ENCODE measurements around the gene NUDT15.
"Not testable (repeated sequence)": the region's sequence is repeated elsewhere in the genome, so short reads cannot be mapped to it uniquely, and the experiment has no call there.

NUDT15 gene

GRCh38 chr13:48055712-48056111, 18.2 kb downstream of the NUDT15 start:
- DNase-seq (ENCODE audit: low read depth): no peak
- no peak overlapping the region for H3K4me3 ChIP-seq (ENCODE audit: control insufficient read depth, low read depth, low read length)
- TF ChIP-seq, protein P1, sequence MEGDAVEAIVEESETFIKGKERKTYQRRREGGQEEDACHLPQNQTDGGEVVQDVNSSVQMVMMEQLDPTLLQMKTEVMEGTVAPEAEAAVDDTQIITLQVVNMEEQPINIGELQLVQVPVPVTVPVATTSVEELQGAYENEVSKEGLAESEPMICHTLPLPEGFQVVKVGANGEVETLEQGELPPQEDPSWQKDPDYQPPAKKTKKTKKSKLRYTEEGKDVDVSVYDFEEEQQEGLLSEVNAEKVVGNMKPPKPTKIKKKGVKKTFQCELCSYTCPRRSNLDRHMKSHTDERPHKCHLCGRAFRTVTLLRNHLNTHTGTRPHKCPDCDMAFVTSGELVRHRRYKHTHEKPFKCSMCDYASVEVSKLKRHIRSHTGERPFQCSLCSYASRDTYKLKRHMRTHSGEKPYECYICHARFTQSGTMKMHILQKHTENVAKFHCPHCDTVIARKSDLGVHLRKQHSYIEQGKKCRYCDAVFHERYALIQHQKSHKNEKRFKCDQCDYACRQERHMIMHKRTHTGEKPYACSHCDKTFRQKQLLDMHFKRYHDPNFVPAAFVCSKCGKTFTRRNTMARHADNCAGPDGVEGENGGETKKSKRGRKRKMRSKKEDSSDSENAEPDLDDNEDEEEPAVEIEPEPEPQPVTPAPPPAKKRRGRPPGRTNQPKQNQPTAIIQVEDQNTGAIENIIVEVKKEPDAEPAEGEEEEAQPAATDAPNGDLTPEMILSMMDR (IDR thresholded peaks at IDR 0.05; ENCODE audit: control insufficient read depth, insufficient read depth, low read depth, low read length, missing control alignments): no peak

GRCh38 chr13:48058536-48058935, 21.0 kb downstream of the NUDT15 start:
- not testable (repeated sequence) for DNase-seq (ENCODE audit: low read depth); H3K4me3 ChIP-seq (ENCODE audit: control insufficient read depth, low read depth, low read length)

DNA sequence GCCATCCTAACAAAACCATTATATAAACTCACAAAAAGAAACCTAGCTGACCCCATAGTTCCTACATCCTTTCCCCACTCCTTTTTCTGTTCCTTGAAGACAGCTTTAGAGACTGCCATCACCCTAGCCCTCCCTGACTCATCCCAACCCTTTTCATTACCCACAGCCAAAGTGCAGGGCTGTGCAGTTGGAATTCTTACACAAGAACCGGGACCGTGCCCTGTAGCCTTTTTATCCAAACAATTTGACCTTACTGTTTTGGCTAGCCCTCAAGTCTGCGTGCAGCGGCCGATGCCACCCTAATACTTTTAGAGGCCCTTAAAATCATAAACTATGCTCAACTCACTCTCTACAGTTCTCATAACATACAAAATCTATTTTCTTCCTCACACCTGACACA, 22.4 kb downstream of the NUDT15 start:
- DNase-seq (ENCODE audit: low read depth); H3K4me3 ChIP-seq (ENCODE audit: control insufficient read depth, low read depth, low read length): not testable (repeated sequence)

GRCh38 chr13:48066310-48066989, 28.9 kb downstream of the NUDT15 start:
- H3K4me3 ChIP-seq (ENCODE audit: control insufficient read depth, low read depth, low read length): no peak overlapping the region
- no peak for DNase-seq (ENCODE audit: low read depth)
- TF ChIP-seq, protein P1 (IDR thresholded peaks at IDR 0.05; ENCODE audit: control insufficient read depth, insufficient read depth, low read depth, low read length, missing control alignments): no peak

- no peak overlapping the region for H3K4me3 ChIP-seq (ENCODE audit: control insufficient read depth, low read depth, low read length)
- TF ChIP-seq, protein P1 (IDR thresholded peaks at IDR 0.05; ENCODE audit: control insufficient read depth, insufficient read depth, low read depth, low read length, missing control alignments): no peak
- no peak for DNase-seq (ENCODE audit: low read depth)
These were observed 30.5 kb downstream of the NUDT15 start for GRCh38 chr13:48068036-48068435.

GRCh38 chr13:48068952-48069351, 31.4 kb downstream of the NUDT15 start:
- no peak for DNase-seq (ENCODE audit: low read depth)
- TF ChIP-seq, protein P1 (IDR thresholded peaks at IDR 0.05; ENCODE audit: control insufficient read depth, insufficient read depth, low read depth, low read length, missing control alignments): no peak
- no peak overlapping the region for H3K4me3 ChIP-seq (ENCODE audit: control insufficient read depth, low read depth, low read length)

DNA sequence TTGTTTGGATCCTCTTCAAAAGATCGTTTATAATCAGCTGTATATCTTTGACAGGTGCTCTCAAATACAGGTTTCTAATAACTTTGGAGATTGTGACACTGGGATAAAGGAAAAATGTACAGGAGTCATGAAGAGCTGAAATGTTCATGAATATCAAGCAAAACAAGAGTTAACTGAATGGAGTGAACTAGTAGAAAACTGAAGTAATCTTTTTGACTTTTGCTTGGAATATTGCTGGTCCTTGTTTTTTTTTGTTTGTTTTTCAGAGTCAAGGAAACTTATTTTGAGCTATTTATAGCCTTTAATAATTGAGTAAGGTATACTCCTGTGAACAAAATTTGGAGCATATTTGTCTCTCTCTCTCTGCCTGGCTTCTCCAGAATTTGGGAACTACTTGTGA, 32.0 kb downstream of the NUDT15 start:
- TF ChIP-seq, protein P1 (IDR thresholded peaks at IDR 0.05; ENCODE audit: control insufficient read depth, insufficient read depth, low read depth, low read length, missing control alignments): no peak
- no peak overlapping the region for H3K4me3 ChIP-seq (ENCODE audit: control insufficient read depth, low read depth, low read length)
- DNase-seq (ENCODE audit: low read depth): no peak

- H3K4me3 ChIP-seq (ENCODE audit: control insufficient read depth, low read depth, low read length): no peak overlapping the region
- TF ChIP-seq, protein P1 (IDR thresholded peaks at IDR 0.05; ENCODE audit: control insufficient read depth, insufficient read depth, low read depth, low read length, missing control alignments): no peak
- no peak for DNase-seq (ENCODE audit: low read depth)
These were observed 33.4 kb downstream of the NUDT15 start for GRCh38 chr13:48070942-48071341.

Measured in AG09309 (cell line).